HG02588 (cell line): ENCODE data around the gene RIC3.

Experiments
- ATAC-seq: cut with Tn5 transposase; IDR thresholded peaks from one replicate; pipeline ENCODE4 v1.9.1; 2021; ENCODE audit warnings: mild to moderate bottlenecking, moderate library complexity; ENCODE audit not compliant: unreplicated experiment

RIC3 gene

DNA sequence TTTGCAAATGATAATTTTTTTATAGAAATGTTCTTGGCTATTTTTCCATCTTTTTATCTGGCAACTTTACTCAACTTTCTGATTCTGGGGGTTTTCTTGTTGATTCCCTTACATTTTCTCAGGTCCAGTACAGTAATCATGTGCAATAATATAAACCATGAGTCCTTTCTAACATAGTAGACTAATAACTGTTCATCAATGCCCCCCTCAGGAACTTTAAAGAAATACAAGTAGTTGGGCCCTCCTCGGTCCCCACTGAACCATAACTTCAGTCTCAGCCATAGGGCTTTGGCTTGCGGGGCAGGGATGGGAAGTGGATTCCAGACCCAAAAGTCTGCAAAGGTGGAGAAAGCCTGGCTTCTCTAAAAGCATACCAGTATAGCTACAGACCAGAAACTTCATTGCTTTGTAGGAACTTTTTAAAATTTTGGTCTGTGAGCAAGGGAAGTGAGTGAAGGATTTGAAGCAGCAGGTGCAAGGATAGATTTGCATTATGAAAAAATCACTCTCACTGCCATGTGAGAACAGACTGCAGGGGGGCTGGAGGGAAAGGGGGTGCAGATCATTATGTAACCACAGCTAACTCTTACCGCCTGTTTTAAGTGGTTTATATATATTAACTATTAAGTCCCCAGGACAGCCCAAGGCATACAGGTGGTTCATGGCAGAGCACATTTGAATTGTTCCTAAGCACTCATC, 98.3 kb downstream of the RIC3 start:
- no peak for ATAC-seq

DNA sequence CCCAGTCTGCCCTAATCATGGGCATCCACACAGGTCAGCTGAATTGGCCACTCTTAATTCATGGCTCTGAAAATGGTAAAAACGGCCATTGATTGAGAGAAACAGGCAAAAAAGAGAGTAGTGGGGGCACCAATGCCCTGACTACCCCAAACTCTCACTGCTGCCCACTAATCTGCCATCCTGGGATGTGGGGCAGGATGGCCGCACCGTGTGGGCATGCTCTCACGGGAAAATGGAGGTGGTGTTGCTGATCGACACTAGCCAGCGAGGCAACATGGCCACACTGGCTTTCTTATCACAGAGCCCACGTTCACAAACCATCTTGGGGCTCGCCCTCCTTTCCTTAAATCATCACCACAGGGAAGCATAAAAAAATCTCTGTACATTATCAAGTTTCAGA, 99.1 kb downstream of the RIC3 start:
- ATAC-seq = no peak

GRCh38 chr11:8068605-8069221, 100.1 kb downstream of the RIC3 start:
- ATAC-seq = no peak

- ATAC-seq = no peak
These were observed 100.8 kb downstream of the RIC3 start for GRCh38 chr11:8067929-8068575.

DNA sequence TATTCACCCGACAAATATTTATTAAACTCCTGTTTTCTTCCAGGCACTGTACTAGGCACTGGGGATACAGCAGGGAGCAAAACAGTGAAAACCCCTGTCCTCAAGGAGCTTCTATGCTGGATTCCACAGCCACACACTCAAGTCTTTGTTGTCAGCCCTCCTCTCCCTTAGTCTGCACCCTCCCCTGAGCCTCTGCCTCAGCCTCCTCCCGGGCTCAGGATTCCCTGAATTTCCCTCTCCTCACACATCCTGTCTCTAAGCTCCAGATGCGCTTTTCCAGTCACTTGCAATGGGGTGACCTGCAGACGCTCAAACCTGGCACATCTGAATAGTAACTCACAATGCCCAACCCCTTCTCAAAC, 101.3 kb downstream of the RIC3 start:
- no peak for ATAC-seq

- ATAC-seq = no peak
These were observed 101.8 kb downstream of the RIC3 start for GRCh38 chr11:8066911-8067455.

DNA sequence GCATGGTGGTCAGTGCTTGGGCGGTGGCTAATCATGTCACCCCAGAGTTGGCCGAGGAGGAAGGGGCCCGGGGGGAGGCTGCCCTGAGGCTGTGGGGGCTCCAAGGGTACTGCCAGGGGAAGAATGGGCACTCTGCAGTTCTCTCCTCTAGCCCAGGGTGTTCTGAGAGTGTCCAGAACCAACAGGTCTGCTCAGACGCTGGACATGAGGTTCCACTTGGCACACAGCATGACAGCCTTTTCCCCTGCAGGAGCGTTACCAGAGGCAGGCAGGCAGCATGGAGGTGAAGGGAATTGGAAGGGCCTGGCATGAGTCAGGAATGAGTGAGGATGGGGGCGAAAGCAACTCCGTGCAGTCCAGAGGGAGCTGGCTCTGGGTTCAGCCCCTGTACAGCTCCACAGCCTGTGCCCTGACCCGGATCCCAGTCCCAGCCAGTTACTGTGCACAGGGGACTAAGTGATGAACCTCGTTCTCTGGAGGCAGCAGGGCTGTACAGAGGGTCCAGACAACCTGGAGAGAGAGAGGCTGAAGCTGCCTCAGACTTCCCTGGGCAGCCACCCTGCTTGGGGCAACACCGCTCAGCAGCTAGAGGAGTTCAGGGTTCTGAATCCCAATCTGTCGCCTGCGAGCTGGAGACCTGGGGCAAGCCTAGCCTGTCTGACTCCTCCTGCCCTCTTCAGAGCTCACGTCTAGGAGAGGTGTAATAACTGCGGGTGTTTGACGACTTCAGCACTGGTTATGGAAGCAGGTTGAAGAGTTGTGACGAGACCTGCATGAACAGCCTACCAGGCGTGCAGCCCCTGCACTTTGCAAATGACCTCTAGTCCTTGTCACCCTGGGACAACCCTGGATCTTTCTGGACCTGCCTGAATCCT, 102.6 kb downstream of the RIC3 start:
- no peak for ATAC-seq

- no peak for ATAC-seq
These were observed 103.8 kb downstream of the RIC3 start for GRCh38 chr11:8065031-8065430.

GRCh38 chr11:8063324-8063723, 105.5 kb downstream of the RIC3 start:
- ATAC-seq = no peak

- ATAC-seq = no peak
These were observed 106.0 kb downstream of the RIC3 start for GRCh38 chr11:8062781-8063257.

DNA sequence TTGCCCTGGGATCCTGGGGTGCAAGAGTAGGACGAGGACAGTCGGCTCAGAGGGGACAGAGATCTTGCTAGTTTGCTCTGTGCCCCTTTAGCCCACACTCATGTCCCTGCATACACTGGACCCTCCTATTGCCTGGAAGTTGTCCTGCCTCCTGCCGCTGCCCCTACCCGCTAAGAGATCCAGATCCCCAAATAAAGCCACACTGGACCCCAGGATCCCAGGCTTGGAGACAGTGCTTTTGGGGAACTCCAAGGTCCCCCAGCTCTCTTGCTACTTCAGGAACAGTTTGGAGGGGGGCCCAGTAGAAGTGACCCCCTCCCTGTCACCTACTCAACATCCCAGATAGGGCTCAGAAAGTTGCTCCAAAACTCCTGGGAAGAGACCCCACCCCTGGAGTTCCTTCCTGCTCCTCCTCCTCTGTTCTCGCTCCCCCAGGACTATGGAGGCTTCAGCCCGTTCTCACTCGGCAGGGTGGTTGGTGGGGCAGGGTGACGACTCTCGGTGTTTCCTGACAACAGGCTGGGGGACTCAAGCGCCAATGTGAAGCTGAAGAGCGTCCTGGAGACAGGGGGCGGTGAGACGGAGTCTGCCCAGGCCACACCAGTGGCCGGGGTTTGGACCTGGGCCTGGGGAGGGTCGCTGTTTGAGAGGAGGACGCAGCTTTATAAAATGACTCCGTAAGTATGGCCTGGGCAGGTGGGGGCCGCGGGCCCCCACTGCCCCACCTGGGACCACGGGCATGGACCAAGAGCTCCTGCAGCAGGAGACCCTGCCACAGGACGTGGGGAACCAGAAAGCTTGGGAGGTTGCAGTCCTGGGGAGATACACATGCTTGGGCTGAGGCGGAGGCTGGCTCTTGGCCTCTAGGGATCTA, 107.0 kb downstream of the RIC3 start:
- ATAC-seq = no peak

GRCh38 chr11:8060801-8061554, 107.8 kb downstream of the RIC3 start:
- ATAC-seq = no peak

DNA sequence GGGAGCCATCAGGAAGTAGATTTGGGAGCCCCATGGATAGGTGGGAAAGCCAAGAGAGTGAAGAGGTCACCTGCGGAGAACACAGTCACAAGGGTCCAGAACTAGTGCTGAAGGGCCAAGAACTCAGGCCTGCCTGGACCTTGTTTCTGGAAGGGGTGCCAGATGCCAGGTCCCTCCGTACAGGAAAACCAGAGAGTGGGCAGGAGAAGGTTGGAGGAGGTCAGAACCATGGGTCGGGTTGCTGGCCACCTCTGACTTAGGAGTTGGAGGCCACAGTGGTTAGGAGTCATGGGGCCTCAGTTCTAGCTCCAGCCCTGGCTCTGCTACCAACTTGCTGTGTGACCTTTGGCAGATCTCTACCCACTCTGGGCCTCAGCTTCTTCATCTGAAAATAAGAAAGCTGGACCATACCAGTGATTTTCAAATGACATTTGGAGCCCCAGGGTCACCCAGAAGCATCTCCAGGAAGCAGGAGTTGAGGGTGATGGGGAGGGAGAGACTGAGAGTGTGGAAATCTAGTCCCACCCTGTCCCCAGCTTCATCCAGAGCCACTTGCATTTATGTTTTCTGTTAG, 108.6 kb downstream of the RIC3 start:
- ATAC-seq = no peak

DNA sequence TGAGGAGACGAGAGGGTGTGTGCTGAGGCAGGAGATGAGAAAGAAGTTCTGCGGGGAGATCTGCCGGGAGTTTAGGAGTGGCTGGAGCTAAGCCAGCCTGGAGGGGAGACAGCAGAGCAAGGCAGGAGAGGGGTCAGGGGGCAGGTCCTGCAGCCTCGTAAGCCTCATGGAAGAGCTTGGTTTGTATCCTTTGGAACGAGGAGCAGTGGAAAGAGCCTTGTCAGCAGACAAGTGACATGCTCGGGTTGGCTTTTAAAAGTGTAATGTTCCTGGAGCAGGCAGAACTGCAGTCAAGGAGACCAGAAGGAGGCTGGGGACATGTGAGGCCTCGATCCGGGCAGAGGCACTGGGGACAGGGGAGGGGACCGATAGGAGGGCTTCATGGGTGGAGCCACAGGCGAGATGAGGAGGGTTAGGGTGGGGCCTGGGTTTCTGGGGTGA, 109.2 kb downstream of the RIC3 start:
- ATAC-seq = no peak

DNA sequence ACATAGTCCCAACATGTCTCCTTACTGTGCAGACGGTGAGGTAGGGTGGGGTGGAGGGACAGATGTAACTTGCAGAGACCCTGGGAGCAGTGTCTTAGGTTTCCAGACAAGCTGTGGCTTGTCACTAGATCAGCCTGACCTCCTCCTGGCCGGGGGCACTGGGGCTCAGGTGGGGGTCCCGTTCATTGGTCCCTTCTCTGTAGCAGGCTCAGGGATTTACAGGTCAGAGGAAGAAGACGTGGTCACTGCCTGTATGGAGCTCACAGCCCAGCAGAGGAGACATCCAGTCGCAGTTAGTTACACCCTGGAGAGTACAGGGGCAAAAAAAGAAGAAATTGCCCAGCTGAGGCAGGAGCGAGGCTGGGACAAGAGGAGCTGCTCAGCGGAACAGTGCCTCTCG, 109.8 kb downstream of the RIC3 start:
- ATAC-seq = no peak

GRCh38 chr11:8058216-8058615, 110.6 kb downstream of the RIC3 start:
- ATAC-seq = no peak

- no peak for ATAC-seq
These were observed 111.9 kb downstream of the RIC3 start for GRCh38 chr11:8056810-8057463.
